ENCODE results near the gene KRTAP5-8.
"Not testable (repeated sequence)": the region's sequence is repeated elsewhere in the genome, so short reads cannot be mapped to it uniquely, and the experiment has no call there.

The KRTAP5-8 gene

GRCh38 chr11:71575723-71576424, 38.0 kb downstream of the KRTAP5-8 start:
- H4K20me1 ChIP-seq (ENCODE audit: insufficient read depth, low read length) = no peaks in the 10 kb centered on the region
- H3K27me3 ChIP-seq (ENCODE audit: low read depth, low read length) = peaks cover 34% of the 10 kb centered on the region
- H3K79me2 ChIP-seq (ENCODE audit: low read length) = no peaks in the 10 kb centered on the region
- H2AFZ ChIP-seq (ENCODE audit: low read depth, low read length) = no peak overlapping the region
- no peak overlapping the region for H3K4me2 ChIP-seq (ENCODE audit: low read length)
- TF ChIP-seq CTCF (IDR thresholded peaks at IDR 0.05; ENCODE audit: low read depth, low read length) = no peak
- peaks cover 6% of the 10 kb centered on the region for H3K4me1 ChIP-seq (ENCODE audit: low read length)
- H3K36me3 ChIP-seq (replicated peaks; ENCODE audit: low read depth, low read length) = no peaks in the 10 kb centered on the region
- no peak overlapping the region for H3K27ac ChIP-seq (ENCODE audit: low read length)
- no peaks in the 10 kb centered on the region for H3K9me3 ChIP-seq (ENCODE audit: insufficient read depth, low read length)
- H3K4me3 ChIP-seq (ENCODE audit: low read length) = no peak overlapping the region
- H3K9ac ChIP-seq (ENCODE audit: low read length) = no peak overlapping the region

GRCh38 chr11:71576688-71577465, 39.1 kb downstream of the KRTAP5-8 start:
- not testable (repeated sequence) for H3K79me2 ChIP-seq (ENCODE audit: low read length); H2AFZ ChIP-seq (ENCODE audit: low read depth, low read length); H3K27ac ChIP-seq (ENCODE audit: low read length); H3K4me3 ChIP-seq (ENCODE audit: low read length); H3K9ac ChIP-seq (ENCODE audit: low read length); H4K20me1 ChIP-seq (ENCODE audit: insufficient read depth, low read length); H3K36me3 ChIP-seq (replicated peaks; ENCODE audit: low read depth, low read length); H3K9me3 ChIP-seq (ENCODE audit: insufficient read depth, low read length); H3K4me2 ChIP-seq (ENCODE audit: low read length); H3K4me1 ChIP-seq (ENCODE audit: low read length)
- peaks cover 34% of the 10 kb centered on the region for H3K27me3 ChIP-seq (ENCODE audit: low read depth, low read length)

GRCh38 chr11:71577469-71578004, 39.7 kb downstream of the KRTAP5-8 start:
- Histone ChIP-seq H3K27me3 (ENCODE audit: low read depth, low read length) (peaks cover 37% of the 10 kb centered on the region), H4K20me1 (ENCODE audit: insufficient read depth, low read length) (no peaks in the 10 kb centered on the region), H3K9me3 (ENCODE audit: insufficient read depth, low read length) (no peaks in the 10 kb centered on the region), H3K79me2 (ENCODE audit: low read length) (no peaks in the 10 kb centered on the region), H2AFZ (ENCODE audit: low read depth, low read length) (no peak overlapping the region), H3K4me2 (ENCODE audit: low read length) (no peak overlapping the region), H3K4me3 (ENCODE audit: low read length) (no peak overlapping the region), H3K4me1 (ENCODE audit: low read length) (peaks cover 6% of the 10 kb centered on the region), H3K9ac (ENCODE audit: low read length) (no peak overlapping the region), H3K36me3 (replicated peaks; ENCODE audit: low read depth, low read length) (no peaks in the 10 kb centered on the region), H3K27ac (ENCODE audit: low read length) (no peak overlapping the region)
- TF ChIP-seq EZH2phosphoT487 (IDR thresholded peaks at IDR 0.05; ENCODE audit: low read depth) (no peak), CTCF (IDR thresholded peaks at IDR 0.05; ENCODE audit: low read depth, low read length) (no peak)

GRCh38 chr11:71579513-71579912, 41.7 kb downstream of the KRTAP5-8 start:
- H3K79me2 ChIP-seq (ENCODE audit: low read length); H3K4me3 ChIP-seq (ENCODE audit: low read length); H3K27ac ChIP-seq (ENCODE audit: low read length); H3K9me3 ChIP-seq (ENCODE audit: insufficient read depth, low read length); H3K4me2 ChIP-seq (ENCODE audit: low read length); H4K20me1 ChIP-seq (ENCODE audit: insufficient read depth, low read length); H3K9ac ChIP-seq (ENCODE audit: low read length); H3K4me1 ChIP-seq (ENCODE audit: low read length); H3K36me3 ChIP-seq (replicated peaks; ENCODE audit: low read depth, low read length); H2AFZ ChIP-seq (ENCODE audit: low read depth, low read length): not testable (repeated sequence)
- H3K27me3 ChIP-seq (ENCODE audit: low read depth, low read length) = peaks cover 31% of the 10 kb centered on the region

Measured in OCI-LY3 (cell line).